Astrocyte (in vitro differentiated cells and primary cell): ENCODE measurements around the gene REG3G. TPM values are rescaled to one million over a fixed set of nuclear protein-coding genes. Genes with fewer than 3 reads are reported as not detected.

ENCODE experiments used
- DNase-seq: peaks from one replicate; pipeline ENCODE4 v3.0.0-alpha.2; 2010; ENCODE audit warnings: low read depth
- FAIRE-seq: peaks from 2 replicates; lab custom pipeline; 2011; peaks lifted over from hg19 to GRCh38; lab: Jason Lieb, UNC
- H2AFZ ChIP-seq: 2 replicates; pipeline ENCODE4 v1.6.0; 2012; ENCODE audit warnings: low read depth, low read length, inconsistent platforms
- H3K27ac ChIP-seq: 2 replicates; pipeline ENCODE4 v1.5.1; 2011; ENCODE audit warnings: low read depth, low read length, inconsistent platforms
- H3K27me3 ChIP-seq: 2 replicates; pipeline ENCODE4 v1.6.0; 2011; ENCODE audit warnings: low read length, inconsistent platforms; ENCODE audit not compliant: insufficient read depth
- H3K36me3 ChIP-seq: 2 replicates; pipeline ENCODE4 v1.5.1; 2011; ENCODE audit warnings: low read length, inconsistent platforms; ENCODE audit not compliant: insufficient read depth
- H3K4me1 ChIP-seq: 2 replicates; pipeline ENCODE4 v1.5.1; 2011; ENCODE audit warnings: low read length, inconsistent platforms; ENCODE audit not compliant: insufficient read depth
- H3K4me2 ChIP-seq: 2 replicates; pipeline ENCODE4 v1.6.0; 2012; ENCODE audit warnings: low read length, inconsistent platforms
- H3K4me3 ChIP-seq: 2 replicates; pipeline ENCODE4 v1.5.1; 2011; ENCODE audit warnings: low read depth, mild to moderate bottlenecking, low read length, inconsistent platforms; ENCODE audit not compliant: insufficient read depth
- H3K79me2 ChIP-seq: 2 replicates; pipeline ENCODE4 v1.6.0; 2012; ENCODE audit warnings: mild to moderate bottlenecking, low read length, inconsistent platforms; ENCODE audit not compliant: insufficient read depth
- H3K9ac ChIP-seq: 2 replicates; pipeline ENCODE4 v1.6.0; 2012; ENCODE audit warnings: mild to moderate bottlenecking, low read length, inconsistent platforms
- H3K9me3 ChIP-seq: 2 replicates; pipeline ENCODE4 v1.5.1; 2012; ENCODE audit warnings: low read depth, mild to moderate bottlenecking, low read length, inconsistent platforms; ENCODE audit not compliant: insufficient read depth
- H4K20me1 ChIP-seq: 2 replicates; pipeline ENCODE4 v1.6.0; 2012; ENCODE audit warnings: low read length, inconsistent platforms; ENCODE audit not compliant: insufficient read depth
- H3K27ac Mint-ChIP-seq: one replicate; pipeline ENCODE4 v1.8.0; 2021; ENCODE audit warnings: mild to moderate bottlenecking, mixed read lengths; ENCODE audit not compliant: unreplicated experiment
- H3K27me3 Mint-ChIP-seq: one replicate; pipeline ENCODE4 v1.8.0; 2021; ENCODE audit warnings: low read depth, mixed read lengths; ENCODE audit not compliant: unreplicated experiment
- H3K36me3 Mint-ChIP-seq: one replicate; pipeline ENCODE4 v1.8.0; 2021; ENCODE audit warnings: low read depth, mixed read lengths; ENCODE audit not compliant: unreplicated experiment
- H3K4me1 Mint-ChIP-seq: one replicate; pipeline ENCODE4 v1.8.0; 2021; ENCODE audit warnings: low read depth, mixed read lengths; ENCODE audit not compliant: unreplicated experiment
- H3K4me3 Mint-ChIP-seq: one replicate; pipeline ENCODE4 v1.8.0; 2021; ENCODE audit warnings: mild to moderate bottlenecking, moderate library complexity, mixed read lengths; ENCODE audit not compliant: unreplicated experiment
- H3K9me3 Mint-ChIP-seq: one replicate; pipeline ENCODE4 v1.8.0; 2021; ENCODE audit warnings: mild to moderate bottlenecking, mixed read lengths; ENCODE audit not compliant: unreplicated experiment
- EZH2 ChIP-seq: IDR thresholded peaks from 2 replicates; pipeline ENCODE4 v1.6.1; 2012; ENCODE audit warnings: mild to moderate bottlenecking, low read length, inconsistent platforms; ENCODE audit not compliant: insufficient read depth
- total RNA-seq: library from RNA; stranded (reverse); gene quantifications from 2 replicates; pipeline ENCODE4 v1.2.1, GENCODE V29; 2021
- TF ChIP-seq, protein P1 (sequence below): IDR thresholded peaks from 2 replicates; pipeline ENCODE4 v1.5.1; 2011; ENCODE audit warnings: low read depth, mild to moderate bottlenecking, inconsistent platforms, low read length, moderate library complexity; ENCODE audit not compliant: insufficient read depth

REG3G gene
- total RNA-seq, 1 donor from 2014 or later = not detected

DNA sequence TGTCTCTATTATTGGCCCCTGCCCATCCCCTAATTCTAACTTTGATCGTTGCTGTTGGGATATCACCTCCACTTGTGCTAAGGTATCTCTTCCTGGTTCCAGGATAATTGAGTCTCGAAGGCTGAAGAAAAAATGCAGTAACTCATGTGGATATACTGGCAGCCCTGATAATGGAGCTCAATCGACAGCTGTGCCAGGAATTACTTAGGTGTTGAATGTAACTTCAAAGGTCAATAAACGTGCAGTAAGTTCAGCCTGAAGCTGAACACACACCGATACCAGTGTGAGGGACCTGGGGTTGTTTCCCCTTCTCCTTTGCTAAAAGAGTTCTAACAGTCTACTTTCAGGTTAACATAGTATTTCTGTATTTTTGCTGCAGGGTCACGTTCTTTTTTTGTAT lies 11.9 kb upstream of the REG3G start:
- H3K36me3 Mint-ChIP-seq = no peaks in the 10 kb centered on the region
- no peak overlapping the region for H3K4me2 ChIP-seq
- DNase-seq (no peak), FAIRE-seq (no peak)
- H4K20me1 ChIP-seq = no peaks in the 10 kb centered on the region
- peaks cover 6% of the 10 kb centered on the region for H3K27me3 Mint-ChIP-seq
- H3K9me3 Mint-ChIP-seq = no peaks in the 10 kb centered on the region
- H3K4me3 Mint-ChIP-seq = no peak overlapping the region
- H3K4me3 ChIP-seq = no peak overlapping the region
- H3K27me3 ChIP-seq = no peaks in the 10 kb centered on the region
- H2AFZ ChIP-seq = no peak overlapping the region
- no peaks in the 10 kb centered on the region for H3K79me2 ChIP-seq
- H3K27ac ChIP-seq = no peak overlapping the region
- H3K9me3 ChIP-seq = no peaks in the 10 kb centered on the region
- no peaks in the 10 kb centered on the region for H3K4me1 ChIP-seq
- no peak overlapping the region for H3K27ac Mint-ChIP-seq
- H3K36me3 ChIP-seq = no peaks in the 10 kb centered on the region
- no peak for TF ChIP-seq EZH2
- TF ChIP-seq, protein P1, sequence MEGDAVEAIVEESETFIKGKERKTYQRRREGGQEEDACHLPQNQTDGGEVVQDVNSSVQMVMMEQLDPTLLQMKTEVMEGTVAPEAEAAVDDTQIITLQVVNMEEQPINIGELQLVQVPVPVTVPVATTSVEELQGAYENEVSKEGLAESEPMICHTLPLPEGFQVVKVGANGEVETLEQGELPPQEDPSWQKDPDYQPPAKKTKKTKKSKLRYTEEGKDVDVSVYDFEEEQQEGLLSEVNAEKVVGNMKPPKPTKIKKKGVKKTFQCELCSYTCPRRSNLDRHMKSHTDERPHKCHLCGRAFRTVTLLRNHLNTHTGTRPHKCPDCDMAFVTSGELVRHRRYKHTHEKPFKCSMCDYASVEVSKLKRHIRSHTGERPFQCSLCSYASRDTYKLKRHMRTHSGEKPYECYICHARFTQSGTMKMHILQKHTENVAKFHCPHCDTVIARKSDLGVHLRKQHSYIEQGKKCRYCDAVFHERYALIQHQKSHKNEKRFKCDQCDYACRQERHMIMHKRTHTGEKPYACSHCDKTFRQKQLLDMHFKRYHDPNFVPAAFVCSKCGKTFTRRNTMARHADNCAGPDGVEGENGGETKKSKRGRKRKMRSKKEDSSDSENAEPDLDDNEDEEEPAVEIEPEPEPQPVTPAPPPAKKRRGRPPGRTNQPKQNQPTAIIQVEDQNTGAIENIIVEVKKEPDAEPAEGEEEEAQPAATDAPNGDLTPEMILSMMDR = no peak
- no peak overlapping the region for H3K9ac ChIP-seq
- H3K4me1 Mint-ChIP-seq = no peaks in the 10 kb centered on the region

GRCh38 chr2:79016342-79016741 lies 9.2 kb upstream of the REG3G start:
- Mint-ChIP-seq H3K27me3 (peaks cover 6% of the 10 kb centered on the region), H3K4me1 (no peaks in the 10 kb centered on the region), H3K27ac (no peak overlapping the region), H3K4me3 (no peak overlapping the region), H3K36me3 (no peaks in the 10 kb centered on the region), H3K9me3 (no peaks in the 10 kb centered on the region)
- DNase-seq (no peak), FAIRE-seq (no peak)
- Histone ChIP-seq H3K27me3 (no peaks in the 10 kb centered on the region), H3K4me3 (no peak overlapping the region), H3K9me3 (no peaks in the 10 kb centered on the region), H4K20me1 (no peaks in the 10 kb centered on the region), H3K4me1 (no peaks in the 10 kb centered on the region), H2AFZ (no peak overlapping the region), H3K79me2 (no peaks in the 10 kb centered on the region), H3K36me3 (no peaks in the 10 kb centered on the region), H3K27ac (no peak overlapping the region), H3K4me2 (no peak overlapping the region), H3K9ac (no peak overlapping the region)
- no peak for TF ChIP-seq EZH2
- TF ChIP-seq, protein P1 = no peak

GRCh38 chr2:79026061-79026460 lies 559 bp downstream of the REG3G start:
- Histone ChIP-seq H3K79me2 (no peaks in the 10 kb centered on the region), H4K20me1 (no peaks in the 10 kb centered on the region), H3K9me3 (no peaks in the 10 kb centered on the region), H3K27me3 (no peaks in the 10 kb centered on the region), H2AFZ (no peak overlapping the region), H3K36me3 (no peaks in the 10 kb centered on the region), H3K4me2 (no peak overlapping the region), H3K4me1 (no peaks in the 10 kb centered on the region), H3K27ac (no peak overlapping the region), H3K9ac (no peak overlapping the region), H3K4me3 (no peak overlapping the region)
- DNase-seq (no peak), FAIRE-seq (no peak)
- no peaks in the 10 kb centered on the region for H3K4me1 Mint-ChIP-seq
- H3K4me3 Mint-ChIP-seq = no peak overlapping the region
- H3K27me3 Mint-ChIP-seq = peaks cover 7% of the 10 kb centered on the region
- TF ChIP-seq, protein P1 = no peak
- TF ChIP-seq EZH2 = no peak
- no peaks in the 10 kb centered on the region for H3K36me3 Mint-ChIP-seq
- H3K9me3 Mint-ChIP-seq = no peaks in the 10 kb centered on the region
- H3K27ac Mint-ChIP-seq = no peak overlapping the region
